Mesodermal cell (in vitro differentiated cells): Measurements from ENCODE around the gene PRKX. TPM values are rescaled to one million over a fixed set of nuclear protein-coding genes. Genes with fewer than 3 reads are reported as not detected.
"Not testable (repeated sequence)": the region's sequence is repeated elsewhere in the genome, so short reads cannot be mapped to it uniquely, and the experiment has no call there.

Experiments
- H3K27ac ChIP-seq: 2 replicates; pipeline ENCODE4 v1.7.0; 2013; ENCODE audit warnings: mild to moderate bottlenecking, low read depth, low read length, moderate library complexity; ENCODE audit not compliant: severe bottlenecking
- H3K36me3 ChIP-seq: 2 replicates; pipeline ENCODE4 v1.7.1; 2013; ENCODE audit warnings: mild to moderate bottlenecking, low read length, moderate library complexity; ENCODE audit not compliant: control insufficient read depth, insufficient read depth
- H3K4me1 ChIP-seq: one replicate; pipeline ENCODE4 v1.7.1; 2013; ENCODE audit warnings: mild to moderate bottlenecking, low read length; ENCODE audit not compliant: insufficient read depth, control insufficient read depth, poor library complexity, severe bottlenecking
- H3K4me3 ChIP-seq: 2 replicates; pipeline ENCODE4 v1.7.0; 2013; ENCODE audit warnings: low read length, control low read depth, mild to moderate bottlenecking; ENCODE audit not compliant: insufficient read depth, poor library complexity, severe bottlenecking; ENCODE audit errors: extremely low read depth
- H3K9me3 ChIP-seq: 2 replicates; pipeline ENCODE4 v1.7.1; 2013; ENCODE audit warnings: mild to moderate bottlenecking, low read length, moderate library complexity; ENCODE audit not compliant: control insufficient read depth
- WGBS, 2 experiments: methylation state at CpG; one replicate each; pipeline ENCODE4 v1.1.5; 2013; ENCODE audit warnings: missing lambda C conversion rate in 2 of 2; ENCODE audit not compliant: insufficient coverage in 2 of 2; 5-methylcytosine and 5-hydroxymethylcytosine counted together
- polyA plus RNA-seq, 2 experiments: library from polyadenylated mRNA; stranded (reverse); fragments of 50-300 nt; gene quantifications; one replicate each; pipeline ENCODE4 v1.2.3, GENCODE V29; 2013

Gene PRKX
- 21.0 TPM for polyA plus RNA-seq (2013, experiment 1 of 2)
- polyA plus RNA-seq (2013, experiment 2 of 2): 17.4 TPM

- Histone ChIP-seq H3K36me3 (no peaks in the 10 kb centered on the region), H3K4me3 (peak within 1 kb of the TSS; percentile 53), H3K9me3 (peaks cover 5% of the 10 kb centered on the region), H3K4me1 (no peaks in the 10 kb centered on the region), H3K27ac (no peak within 1 kb of the TSS)
- 0 to 1% methylated on average over 16 to 22 of the region's 97 CpGs for whole genome bisulfite sequencing, 2 experiments
Observed at GRCh38 chrX:3713225-3713936, at the start of gene PRKX. Gene PRKX (minus strand): TSS chrX:3713649. CDS start chrX:3713253, 396 bp downstream.

GRCh38 chrX:3763111-3763510 is 49.7 kb upstream of the PRKX start:
- no CpG with 5 or more reads among the region's 2 CpGs for WGBS, 2 experiments

DNA sequence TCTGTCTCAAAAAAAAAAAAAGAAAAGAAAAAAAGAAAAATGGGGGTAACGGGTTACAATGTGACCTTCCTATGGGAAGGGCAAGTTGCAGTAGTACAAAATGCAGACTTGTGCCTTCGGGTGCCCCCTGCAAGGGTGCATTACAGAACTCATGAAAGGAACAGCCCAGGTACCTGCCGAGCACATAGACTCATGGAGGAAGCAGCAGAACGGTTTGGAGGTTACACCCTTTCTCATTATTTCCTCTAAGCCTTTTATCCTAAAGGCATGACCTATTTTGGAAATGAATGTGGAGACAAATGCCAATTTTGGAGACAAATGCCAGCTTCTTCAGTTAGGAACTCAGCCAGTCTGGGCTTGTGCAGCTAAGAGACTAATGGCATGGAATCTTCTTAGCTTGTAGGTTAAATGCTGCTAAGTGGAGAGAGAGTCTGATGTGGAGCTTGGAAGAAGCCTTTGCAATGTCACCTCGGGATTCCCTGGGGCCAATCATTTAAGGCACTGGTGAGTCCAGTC is 44.1 kb upstream of the PRKX start:
- no peak overlapping the region for H3K4me3 ChIP-seq
- no peaks in the 10 kb centered on the region for H3K36me3 ChIP-seq
- WGBS, 2 experiments: 85 to 86% methylated on average over 1 to 4 of the region's 5 CpGs
- no peak overlapping the region for H3K27ac ChIP-seq
- no peaks in the 10 kb centered on the region for H3K4me1 ChIP-seq
- H3K9me3 ChIP-seq: no peaks in the 10 kb centered on the region

More at GRCh38 chrX:3763111-3763510, 49.7 kb upstream of the PRKX start:
- Histone ChIP-seq H3K36me3 (no peaks in the 10 kb centered on the region), H3K4me3 (no peak overlapping the region), H3K4me1 (no peaks in the 10 kb centered on the region), H3K27ac (no peak overlapping the region), H3K9me3 (no peaks in the 10 kb centered on the region)

- no peaks in the 10 kb centered on the region for H3K36me3 ChIP-seq
- H3K9me3 ChIP-seq: no peaks in the 10 kb centered on the region
- no peaks in the 10 kb centered on the region for H3K4me1 ChIP-seq
- 83 to 90% methylated on average over 1 to 2 of the region's 3 CpGs for WGBS, 2 experiments
- H3K4me3 ChIP-seq: no peak overlapping the region
- H3K27ac ChIP-seq: no peak overlapping the region
Observed at GRCh38 chrX:3748052-3748559, 34.7 kb upstream of the PRKX start.

DNA sequence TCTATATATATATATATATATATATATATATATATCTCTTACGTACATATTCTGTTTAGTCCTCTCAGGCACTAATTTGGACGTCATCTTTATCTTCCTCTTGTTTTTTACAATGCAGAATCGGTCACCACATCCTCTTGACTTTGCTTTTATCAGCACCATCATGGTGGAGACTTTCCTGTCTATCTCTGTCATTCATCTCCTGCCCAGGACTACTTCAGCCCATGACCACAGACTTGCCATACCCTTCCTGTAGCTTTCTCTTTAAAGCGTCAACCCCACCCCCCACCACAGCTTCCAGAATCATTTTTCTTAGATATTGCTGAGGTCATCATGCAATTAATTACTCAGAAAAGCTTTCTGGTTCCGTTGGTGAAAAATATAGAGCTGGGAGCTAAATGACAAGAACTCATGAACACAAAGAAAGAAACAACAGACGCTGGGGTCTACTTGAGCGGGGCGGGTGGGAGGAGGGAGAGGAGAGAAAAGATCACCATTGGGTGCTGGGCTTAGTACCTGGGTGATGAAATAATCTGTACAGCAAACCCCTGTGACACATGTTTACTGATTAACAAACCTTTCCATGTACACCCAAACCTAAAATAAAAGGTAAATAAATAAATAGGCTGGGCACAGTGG is 30.5 kb upstream of the PRKX start:
- H3K4me3 ChIP-seq: no peak overlapping the region
- 80 to 89% methylated on average over 1 of the region's 8 CpGs for WGBS, 2 experiments
- no peaks in the 10 kb centered on the region for H3K4me1 ChIP-seq
- H3K36me3 ChIP-seq: no peaks in the 10 kb centered on the region
- H3K9me3 ChIP-seq: no peaks in the 10 kb centered on the region
- H3K27ac ChIP-seq: no peak overlapping the region

DNA sequence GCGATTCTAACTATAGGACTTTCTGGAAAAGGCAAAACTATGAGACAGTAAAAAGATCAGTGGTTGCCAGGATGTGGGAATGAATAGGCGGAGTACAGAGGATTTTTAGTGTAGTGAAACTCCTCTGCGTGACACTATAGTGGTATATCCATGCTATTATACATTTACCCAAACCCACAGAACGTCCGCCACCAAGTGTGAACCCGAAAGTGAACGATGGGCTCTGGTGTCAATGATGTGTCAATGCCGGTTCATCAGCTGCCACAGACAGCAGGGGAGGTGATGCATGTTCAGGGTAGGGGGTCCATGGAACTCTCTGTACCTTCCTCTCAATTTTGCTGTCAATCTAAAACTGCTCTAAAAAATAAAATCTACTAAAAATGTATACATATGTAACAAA is 27.5 kb upstream of the PRKX start:
- H3K27ac ChIP-seq, H3K9me3 ChIP-seq, H3K4me3 ChIP-seq, H3K36me3 ChIP-seq, H3K4me1 ChIP-seq: not testable (repeated sequence)
- 100% methylated on average over 1 of the region's 8 CpGs; no CpG with 5 or more reads in 1 of the 2 experiments for WGBS, 2 experiments

- Histone ChIP-seq H3K27ac (no peak overlapping the region), H3K9me3 (no peaks in the 10 kb centered on the region), H3K4me1 (no peaks in the 10 kb centered on the region), H3K4me3 (no peak overlapping the region), H3K36me3 (no peaks in the 10 kb centered on the region)
Observed at GRCh38 chrX:3738509-3738908, 25.1 kb upstream of the PRKX start.

DNA sequence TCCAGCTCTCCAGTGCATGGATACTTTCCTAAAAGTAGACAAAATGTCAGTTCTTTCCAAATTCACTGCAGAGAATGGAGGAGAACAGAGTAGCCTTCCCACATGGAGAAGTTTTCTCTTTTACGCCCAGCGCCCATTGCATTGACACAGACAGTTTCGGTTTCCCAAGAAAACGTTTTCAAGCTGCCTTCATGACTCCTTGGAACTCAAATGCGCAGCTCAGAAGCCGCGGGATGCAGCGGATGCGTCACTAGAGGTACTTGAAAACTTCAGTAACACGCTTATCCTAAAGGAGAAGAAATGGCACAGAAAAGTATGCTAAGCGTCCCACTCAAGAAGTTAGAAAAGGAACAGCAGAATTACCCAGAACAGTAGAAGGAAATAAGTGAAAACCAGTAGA is 23.1 kb upstream of the PRKX start:
- H3K4me1 ChIP-seq, H3K4me3 ChIP-seq, H3K9me3 ChIP-seq, H3K27ac ChIP-seq, H3K36me3 ChIP-seq: not testable (repeated sequence)
- WGBS, 2 experiments: 89 to 96% methylated on average over 4 to 5 of the region's 11 CpGs

DNA sequence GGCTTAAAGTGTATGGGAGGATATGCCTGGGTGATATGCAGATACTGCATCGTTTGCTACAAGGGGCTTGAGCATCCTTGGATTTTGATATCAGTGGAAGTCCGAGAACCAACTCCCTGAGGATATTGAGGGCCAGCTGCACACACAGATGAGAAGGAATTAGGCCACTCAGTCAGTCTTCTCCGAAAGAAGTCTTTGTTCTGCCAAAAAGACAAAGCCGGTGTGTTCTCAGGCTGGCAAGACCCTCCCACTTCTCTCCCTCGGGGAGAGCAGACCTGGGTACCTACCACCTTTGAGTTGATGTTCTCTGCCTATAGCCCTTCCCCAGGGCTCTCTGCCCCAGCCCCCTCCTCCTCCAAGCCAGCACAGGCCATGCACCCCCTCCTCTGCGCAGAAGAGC is 22.4 kb upstream of the PRKX start:
- not testable (repeated sequence) for H3K27ac ChIP-seq, H3K4me3 ChIP-seq, H3K4me1 ChIP-seq, H3K9me3 ChIP-seq, H3K36me3 ChIP-seq
- WGBS, 2 experiments: 85 to 100% methylated on average over 1 to 5 of the region's 6 CpGs

DNA sequence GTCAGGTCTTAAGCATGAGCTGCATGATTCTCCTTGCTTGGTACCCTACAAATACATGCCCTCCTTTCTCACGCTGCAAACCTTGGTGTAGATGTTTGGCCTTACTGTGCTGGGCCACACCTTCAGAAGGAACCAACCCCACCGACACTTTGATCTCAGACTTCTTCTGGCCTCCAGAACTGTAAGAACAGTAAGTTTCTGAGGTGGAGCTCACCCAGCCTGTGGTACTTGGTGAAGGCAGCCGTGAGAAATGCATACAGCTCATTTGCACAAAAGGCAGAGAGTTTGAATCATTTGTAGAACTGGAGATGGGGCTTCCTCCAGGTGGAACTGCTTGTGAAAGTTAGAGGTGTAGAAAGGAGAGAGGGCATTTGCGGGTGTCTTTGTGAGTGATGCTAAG is 21.0 kb upstream of the PRKX start:
- H3K4me3 ChIP-seq, H3K36me3 ChIP-seq, H3K9me3 ChIP-seq, H3K27ac ChIP-seq, H3K4me1 ChIP-seq: not testable (repeated sequence)
- WGBS, 2 experiments: 90% methylated on average over 2 of the region's 4 CpGs; no CpG with 5 or more reads in 1 of the 2 experiments

GRCh38 chrX:3733043-3733430 is 19.6 kb upstream of the PRKX start:
- no peaks in the 10 kb centered on the region for H3K4me1 ChIP-seq
- 89 to 100% methylated on average over 2 to 5 of the region's 7 CpGs for WGBS, 2 experiments
- no peak overlapping the region for H3K4me3 ChIP-seq
- no peaks in the 10 kb centered on the region for H3K36me3 ChIP-seq
- no peaks in the 10 kb centered on the region for H3K9me3 ChIP-seq
- H3K27ac ChIP-seq: no peak overlapping the region
